GM12874 (cell line): ENCODE results near the gene SLC22A12.

Experiments
- CTCF ChIP-seq: IDR thresholded peaks from 2 replicates; pipeline ENCODE4 v1.5.1; 2011; ENCODE audit warnings: low read depth, mild to moderate bottlenecking, control low read depth, low read length, moderate library complexity; ENCODE audit not compliant: insufficient read depth

SLC22A12 gene

DNA sequence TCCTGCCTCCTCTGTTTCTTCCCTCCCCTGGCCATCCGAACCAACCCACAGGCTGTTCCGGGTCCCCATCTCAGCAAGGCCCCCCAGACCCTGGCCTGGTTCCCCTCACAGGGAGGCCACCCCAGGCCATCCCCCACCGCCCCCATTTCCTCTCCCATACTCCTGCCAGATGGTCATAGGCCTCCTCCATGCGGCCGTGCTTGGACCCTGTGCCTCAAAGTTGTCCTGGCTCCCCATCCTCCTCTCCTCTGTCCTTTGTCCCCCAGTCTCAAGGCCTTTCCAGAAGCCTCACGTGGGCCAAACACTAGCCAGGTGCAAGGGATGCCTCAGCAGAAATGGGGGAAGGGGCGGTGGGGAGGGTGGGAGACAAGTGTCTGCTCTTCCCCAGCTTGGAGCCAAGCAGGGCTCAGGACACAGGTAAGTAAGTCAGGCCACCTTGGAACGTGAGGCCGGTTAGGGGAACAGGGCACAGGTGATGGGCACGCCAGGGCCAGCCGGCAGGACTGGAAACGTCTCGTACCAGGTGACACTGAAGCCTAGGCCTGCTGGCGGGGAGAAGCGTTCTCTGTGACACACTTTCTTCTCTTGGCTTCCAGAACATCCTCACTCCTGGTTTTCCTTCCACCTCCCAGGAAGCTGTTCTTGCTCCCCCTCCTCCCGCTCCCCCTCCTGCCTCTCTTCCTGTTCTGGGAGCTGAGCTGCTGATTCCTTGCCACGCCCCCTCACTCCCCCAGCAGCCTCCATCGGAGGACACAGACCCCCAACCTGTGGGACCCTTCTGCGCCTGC is 31.5 kb upstream of the SLC22A12 start:
- TF ChIP-seq CTCF = no peak

DNA sequence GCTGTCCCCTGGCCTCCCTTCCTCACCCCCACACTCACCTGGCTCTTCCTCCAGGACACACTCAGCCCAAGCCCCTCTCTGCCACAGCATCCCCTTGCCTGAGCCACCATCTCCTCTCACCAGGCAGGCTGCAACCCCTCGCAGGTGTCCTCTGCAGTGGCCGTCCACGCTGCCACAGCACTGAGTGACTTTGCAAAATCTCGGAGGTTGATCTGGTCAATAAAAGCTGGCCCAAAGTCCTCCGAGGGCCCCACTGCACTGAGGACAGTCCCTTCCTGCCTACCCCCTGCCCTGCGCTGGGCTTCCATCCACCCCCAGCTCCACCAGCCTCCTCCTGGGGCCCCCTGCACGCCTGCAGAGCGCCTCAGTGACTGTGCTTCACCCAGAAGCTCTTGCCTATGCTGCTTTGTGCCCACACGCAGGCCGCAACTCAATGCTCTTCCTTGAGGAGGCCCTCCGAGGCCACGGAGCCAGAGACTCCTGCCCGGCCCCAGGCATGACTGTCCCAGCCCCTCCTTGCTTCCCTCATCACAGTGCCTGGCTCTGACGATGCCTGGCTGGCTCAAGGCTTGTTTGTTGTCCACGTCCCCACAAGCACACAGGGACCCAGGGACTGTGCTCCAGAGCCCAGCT is 30.8 kb upstream of the SLC22A12 start:
- TF ChIP-seq CTCF = no peak

GRCh38 chr11:64560941-64561340 is 30.1 kb upstream of the SLC22A12 start:
- TF ChIP-seq CTCF = no peak

- TF ChIP-seq CTCF = no peak
These were observed 28.9 kb upstream of the SLC22A12 start for GRCh38 chr11:64561984-64562722.

DNA sequence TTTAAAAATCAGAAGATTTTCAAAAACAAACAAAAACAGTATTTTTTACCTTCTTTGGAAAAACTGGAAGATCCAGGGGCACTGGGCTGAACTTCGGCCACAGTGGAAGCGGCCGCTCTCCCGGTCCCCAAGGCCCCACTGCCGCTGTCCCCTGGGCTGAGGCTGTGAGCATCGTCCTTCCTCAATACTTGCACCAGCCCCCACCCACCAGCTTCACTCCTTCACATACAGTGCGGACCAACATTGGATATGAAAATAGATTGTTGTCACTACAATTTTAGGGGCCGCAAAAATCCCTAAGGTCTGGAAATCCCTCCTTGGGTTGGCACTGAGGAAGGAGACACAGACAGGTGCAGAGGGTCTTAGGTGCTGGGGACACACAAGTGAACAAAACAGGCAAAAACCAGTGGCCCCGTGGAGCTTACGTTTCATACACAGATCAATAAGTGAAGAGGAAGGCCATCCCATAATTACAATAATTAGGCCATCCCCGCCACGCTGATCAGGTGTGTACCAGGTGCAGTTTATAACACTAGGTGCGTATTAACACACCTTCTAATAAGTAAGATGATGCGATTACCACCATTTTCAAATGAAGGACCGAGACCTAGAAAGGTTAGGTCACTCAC is 28.2 kb upstream of the SLC22A12 start:
- TF ChIP-seq CTCF = no peak

DNA sequence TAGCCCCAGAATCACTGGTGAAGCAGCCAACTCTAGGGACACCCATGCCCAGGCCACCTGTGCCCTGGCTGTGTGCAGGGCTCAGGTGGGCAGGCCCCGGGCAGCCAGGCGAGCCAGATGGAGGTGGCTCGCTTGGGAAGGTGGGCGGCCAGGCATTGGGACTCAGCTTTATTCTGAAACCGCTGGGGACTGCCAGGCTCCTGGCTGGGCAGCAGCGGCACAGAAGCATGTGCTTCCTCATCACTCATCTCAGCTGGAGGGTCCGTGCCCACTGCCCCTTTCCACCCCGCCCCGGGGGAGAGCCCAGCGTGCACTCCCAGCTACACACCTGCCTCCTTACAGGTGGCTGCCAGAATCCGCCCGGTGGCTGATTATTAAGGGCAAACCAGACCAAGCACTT is 27.1 kb upstream of the SLC22A12 start:
- no peak for TF ChIP-seq CTCF

DNA sequence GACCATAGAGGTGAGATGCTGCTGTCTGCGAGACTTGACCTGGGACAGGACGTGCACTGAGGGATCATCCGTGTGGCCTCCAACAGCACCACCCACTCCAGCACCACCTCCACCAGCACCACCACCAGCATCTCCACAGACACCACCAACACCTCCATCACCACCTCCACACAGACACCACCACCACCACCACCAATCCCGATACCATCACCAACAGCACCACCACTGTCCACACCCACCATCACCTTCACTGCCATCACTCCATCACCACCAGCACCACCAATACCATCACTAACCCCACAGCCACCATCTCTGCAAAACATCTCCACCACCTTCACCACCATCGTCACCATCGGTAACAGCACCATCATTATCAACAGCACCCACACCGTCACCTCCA is 26.6 kb upstream of the SLC22A12 start:
- no peak for TF ChIP-seq CTCF
